GM19372 (cell line): ENCODE data around the gene FBXL4.
A peak's percentile ranks its signal among the peaks of the same experiment; 100 is the strongest.
"Not testable (repeated sequence)": the region's sequence is repeated elsewhere in the genome, so short reads cannot be mapped to it uniquely, and the experiment has no call there.

Source experiments
- ATAC-seq: cut with Tn5 transposase; IDR thresholded peaks from one replicate; pipeline ENCODE4 v1.9.1; 2021; ENCODE audit warnings: mild to moderate bottlenecking, low read depth, moderate library complexity; ENCODE audit not compliant: unreplicated experiment

Gene FBXL4

GRCh38 chr6:98946266-98946878 is 1.4 kb downstream of the FBXL4 start:
- ATAC-seq = no peak

GRCh38 chr6:98945311-98946115 is 2.2 kb downstream of the FBXL4 start:
- no peak for ATAC-seq

GRCh38 chr6:98944598-98945081 is 3.1 kb downstream of the FBXL4 start:
- ATAC-seq = no peak

GRCh38 chr6:98944168-98944567 is 3.6 kb downstream of the FBXL4 start:
- no peak for ATAC-seq

GRCh38 chr6:98942263-98942803 is 5.4 kb downstream of the FBXL4 start:
- no peak for ATAC-seq

GRCh38 chr6:98941319-98941718 is 6.4 kb downstream of the FBXL4 start:
- no peak for ATAC-seq

DNA sequence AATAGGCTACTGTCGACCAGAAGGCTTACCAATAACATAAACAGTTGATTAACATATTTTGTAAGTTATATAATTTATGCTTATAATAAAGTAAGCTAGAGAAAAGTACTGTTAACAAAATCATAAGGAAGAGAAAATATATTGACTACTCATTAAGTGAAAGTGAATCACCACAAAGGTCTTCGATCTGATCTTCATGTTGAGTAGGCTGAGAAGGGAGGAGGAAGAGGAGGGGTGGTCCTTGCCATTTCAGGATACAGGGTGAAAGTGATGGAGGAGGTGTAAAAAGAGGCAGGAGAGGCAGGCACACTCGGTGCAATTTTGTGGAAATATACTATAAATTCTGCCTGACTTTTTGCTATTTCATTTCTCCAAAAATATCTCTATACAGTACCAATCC is 10.4 kb downstream of the FBXL4 start:
- no peak for ATAC-seq

DNA sequence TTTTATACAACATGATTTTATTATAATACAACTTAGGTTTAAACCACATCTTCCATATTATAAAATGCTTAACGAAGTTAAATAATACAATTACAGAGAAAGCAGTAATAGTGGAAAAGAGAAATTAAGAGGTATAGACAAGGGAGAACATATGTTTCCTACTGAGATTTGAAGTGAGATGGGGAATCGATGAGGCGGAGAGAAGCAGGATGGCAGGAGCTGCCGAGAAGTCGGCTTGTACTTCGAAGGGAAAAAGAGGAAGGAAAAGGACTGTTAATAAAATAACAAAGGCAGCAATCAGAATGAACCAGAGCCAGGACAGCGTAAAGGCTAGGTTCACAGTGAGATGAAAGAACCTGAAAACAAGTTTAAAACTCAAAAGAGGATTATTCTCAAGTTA is 15.4 kb downstream of the FBXL4 start:
- ATAC-seq = no peak

DNA sequence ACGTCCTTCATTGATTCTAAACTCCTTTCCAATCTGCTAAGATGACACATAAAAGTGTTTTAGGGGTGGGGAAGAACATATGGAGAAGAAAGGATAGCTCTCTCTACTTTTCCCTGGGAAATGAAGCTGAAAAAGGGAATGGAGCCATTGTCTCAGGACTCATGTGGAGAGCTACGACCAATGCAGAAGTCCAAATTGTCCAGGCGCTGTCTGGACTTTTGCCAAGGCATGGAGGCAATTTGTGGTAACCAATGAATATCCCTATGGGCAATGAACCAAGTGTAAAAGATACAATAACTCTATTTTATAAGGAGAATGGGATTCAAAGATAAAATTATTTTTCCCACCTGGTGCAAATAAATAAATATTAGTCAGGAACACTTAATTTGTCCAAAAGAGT is 16.1 kb downstream of the FBXL4 start:
- no peak for ATAC-seq

GRCh38 chr6:98929498-98930060 is 18.2 kb downstream of the FBXL4 start:
- ATAC-seq = no peak

DNA sequence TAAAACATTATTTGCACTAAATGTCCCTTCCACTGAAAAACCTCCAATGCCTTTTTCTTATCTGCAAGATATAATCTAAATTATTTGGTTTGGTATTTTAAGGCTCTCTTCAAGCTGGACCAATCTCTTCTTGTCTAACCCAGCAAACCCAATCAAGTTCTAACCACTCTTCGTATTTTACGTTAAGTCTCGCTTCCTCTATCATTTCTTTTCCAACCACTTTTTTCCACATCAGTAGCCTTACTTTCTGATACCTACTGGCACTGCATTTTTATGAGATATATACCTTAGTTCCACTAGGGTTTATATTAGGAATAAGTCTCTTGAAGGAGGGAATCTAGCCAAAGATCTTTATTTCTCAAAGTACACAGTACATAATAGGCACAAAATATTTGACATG is 19.1 kb downstream of the FBXL4 start:
- no peak for ATAC-seq

- no peak for ATAC-seq
Measured at GRCh38 chr6:98927534-98927933, 20.2 kb downstream of the FBXL4 start.

GRCh38 chr6:98925831-98926230 is 21.9 kb downstream of the FBXL4 start:
- ATAC-seq = no peak

DNA sequence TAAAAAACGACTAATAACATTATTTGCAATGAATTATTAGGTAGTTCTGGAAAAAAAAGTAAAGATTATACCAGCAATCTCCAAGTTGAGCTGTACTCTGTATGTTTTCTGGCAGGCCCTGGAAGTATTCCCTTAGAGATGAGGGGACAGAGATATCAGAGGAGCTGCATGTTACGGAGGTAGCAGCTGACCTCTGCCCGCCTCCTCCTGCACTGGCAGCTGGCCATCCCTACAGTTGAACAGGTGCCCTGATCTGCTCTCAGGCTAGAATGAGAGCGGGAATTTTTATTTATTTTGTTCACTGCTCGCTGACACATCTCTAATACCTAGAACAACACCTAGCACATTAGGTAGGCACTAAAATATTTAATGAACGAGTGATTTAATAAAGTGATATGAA is 23.1 kb downstream of the FBXL4 start:
- no peak for ATAC-seq

DNA sequence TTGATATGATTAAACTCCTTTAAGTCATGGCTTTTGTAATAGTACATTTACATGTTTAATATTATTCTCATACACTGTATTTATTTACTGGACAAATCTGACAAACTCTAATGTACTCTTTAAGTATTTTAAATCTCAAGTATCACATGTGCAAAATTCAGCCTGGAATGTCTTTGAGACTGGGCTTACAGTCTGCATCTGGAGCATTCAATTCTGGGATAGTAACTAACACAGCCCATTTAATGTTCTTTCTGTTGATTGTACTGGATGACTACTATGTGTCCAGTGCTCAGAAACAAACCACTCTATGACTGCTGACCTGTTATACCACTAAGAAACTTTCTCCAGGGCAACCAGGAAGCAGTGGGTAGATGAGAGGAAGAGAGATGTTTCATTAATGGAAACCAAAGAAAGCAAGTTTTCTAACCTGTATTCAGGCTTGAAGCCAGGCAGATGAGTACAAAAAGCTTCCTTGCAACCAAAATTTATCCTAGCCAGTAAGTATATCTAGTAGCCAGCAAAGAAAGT is 26.8 kb downstream of the FBXL4 start:
- peak; percentile 97 for ATAC-seq

GRCh38 chr6:98910946-98911345 is 36.8 kb downstream of the FBXL4 start:
- not testable (repeated sequence) for ATAC-seq

DNA sequence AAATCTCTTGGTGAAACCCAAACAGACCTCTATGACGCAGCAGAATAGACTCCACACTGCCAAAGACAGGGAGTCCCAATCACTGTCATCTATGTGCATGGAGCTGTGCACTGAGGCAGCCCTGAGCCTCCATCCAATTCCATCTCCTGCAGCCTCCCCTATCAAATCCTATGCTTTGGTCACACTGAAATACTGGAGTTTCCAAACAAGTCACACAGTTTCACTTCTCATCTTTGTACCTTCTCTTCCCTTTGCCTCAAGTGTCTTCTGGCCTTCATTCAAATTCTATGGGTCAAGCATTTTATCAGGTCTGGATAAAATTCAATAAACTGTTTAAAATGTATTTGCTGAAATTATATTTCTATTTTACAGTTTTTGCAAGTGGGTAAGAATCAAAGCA is 38.5 kb downstream of the FBXL4 start:
- ATAC-seq = no peak

DNA sequence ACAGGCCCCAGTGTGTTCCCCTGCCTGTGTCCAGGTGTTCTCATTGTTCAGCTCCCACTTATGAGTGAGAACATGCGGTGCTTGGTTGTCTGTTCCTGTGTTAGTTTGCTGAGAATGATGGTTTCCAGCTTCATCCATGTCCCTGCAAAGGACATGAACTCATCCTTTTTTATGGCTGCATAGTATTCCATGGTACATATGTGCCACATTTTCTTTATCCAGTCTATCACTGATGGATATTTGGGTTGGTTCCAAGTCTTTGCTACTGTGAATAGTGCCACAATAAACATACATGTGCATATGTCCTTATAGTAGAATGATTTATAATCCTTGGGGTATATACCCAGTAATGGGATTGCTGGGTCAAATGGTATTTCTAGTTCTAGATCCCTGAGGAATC is 41.4 kb downstream of the FBXL4 start:
- ATAC-seq = not testable (repeated sequence)

DNA sequence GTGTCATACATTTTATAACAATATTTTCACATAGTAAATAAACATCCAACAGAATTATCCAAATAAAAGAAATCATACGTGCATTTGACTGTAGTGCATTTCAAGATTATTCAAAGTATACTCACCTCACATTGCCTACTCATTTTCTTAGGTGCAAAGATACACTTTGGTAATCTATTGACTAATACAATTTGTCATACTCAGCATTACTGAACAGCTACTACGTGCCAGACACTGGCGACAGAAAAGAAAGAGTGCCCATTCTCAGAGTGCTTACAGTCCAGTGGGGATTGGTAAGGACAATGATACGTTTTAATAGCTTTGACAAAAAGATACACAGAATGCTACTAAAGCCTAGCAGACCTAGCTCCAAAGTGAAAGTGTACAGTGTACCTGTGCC is 42.0 kb downstream of the FBXL4 start:
- ATAC-seq = no peak

DNA sequence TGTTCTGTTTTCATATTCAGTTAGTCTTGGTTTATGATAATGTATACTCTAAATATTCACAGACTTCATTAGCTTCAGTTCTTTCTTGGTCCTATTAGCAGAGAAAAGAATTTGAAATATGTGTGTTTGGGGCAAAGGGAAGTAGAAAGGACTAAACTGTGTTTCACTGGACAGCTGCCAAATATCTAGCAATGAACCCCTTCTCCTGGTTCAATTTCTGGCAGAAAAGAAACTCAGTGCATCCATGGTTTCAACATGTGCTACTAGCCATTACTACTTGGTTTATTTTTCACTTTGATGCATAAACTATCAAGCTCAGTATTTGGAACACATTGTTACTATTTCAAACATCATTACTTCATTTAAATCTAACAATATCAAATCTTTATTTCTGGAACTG is 43.6 kb downstream of the FBXL4 start:
- ATAC-seq = no peak

DNA sequence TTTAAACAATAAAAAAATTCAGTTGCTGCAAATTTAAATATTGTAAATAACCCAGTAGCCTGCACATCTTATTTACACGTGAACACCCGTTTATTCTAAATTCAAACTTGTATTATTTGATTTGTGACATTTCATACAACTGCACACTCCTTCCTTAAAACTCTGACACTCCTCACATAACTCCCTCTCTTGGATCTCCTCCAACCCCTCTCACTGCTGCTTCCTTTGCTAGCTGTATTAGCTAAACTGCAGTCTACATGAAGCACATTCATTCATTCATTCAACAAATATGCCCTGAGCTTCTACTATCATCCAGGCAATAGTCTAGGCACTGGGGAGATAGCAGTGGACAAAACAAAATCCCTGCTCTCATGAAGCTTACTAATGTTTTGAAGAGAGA is 47.0 kb downstream of the FBXL4 start:
- ATAC-seq = no peak
